Uterus (tissue), 4 donors: ENCODE data around the gene NEU4. TPM values are rescaled to one million over a fixed set of nuclear protein-coding genes. Genes with fewer than 3 reads are reported as not detected.

Experiments
- DNase-seq, 2 donors: peaks; one replicate each; pipeline ENCODE4 v3.0.0-alpha.2; 2019 to 2020
- H3K27ac ChIP-seq, 2 donors: fragments of 200-600 bp; sonication (generic); 1 replicate in 1 of 2; 2 replicates in 1 of 2; pipeline ENCODE4 v1.5.1; 2016 to 2018
- H3K27me3 ChIP-seq, 2 donors: fragments of 200-600 bp; sonication (generic); one replicate each; pipeline ENCODE4 v1.5.1; 2018 to 2019; ENCODE audit warnings: control low read depth in 1 of 2
- H3K36me3 ChIP-seq, 2 donors: fragments of 200-600 bp; sonication (generic); one replicate each; pipeline ENCODE4 v1.5.1; 2019; ENCODE audit warnings: control low read depth in 1 of 2
- H3K4me1 ChIP-seq, 2 donors: fragments of 200-600 bp; sonication (generic); one replicate each; pipeline ENCODE4 v1.5.1; 2018 to 2019; ENCODE audit warnings: control low read depth in 1 of 2
- H3K4me3 ChIP-seq, 2 donors: fragments of 200-600 bp; sonication (generic); 1 replicate in 1 of 2; 2 replicates in 1 of 2; pipeline ENCODE4 v1.5.1; 2018 to 2019; ENCODE audit warnings: mild to moderate bottlenecking in 1 of 2
- H3K9me3 ChIP-seq, 2 donors: fragments of 200-600 bp; sonication (generic); one replicate each; pipeline ENCODE4 v1.5.1; 2019; ENCODE audit warnings: control low read depth in 1 of 2
- CTCF ChIP-seq, 4 experiments: fragments of 200-600 bp in 2 of 4; fragments of 450-650 bp in 2 of 4; sonication (generic) in 2 of 4; IDR thresholded peaks; one replicate each; pipeline ENCODE4 v1.5.1; 2016 to 2019; ENCODE audit warnings: antibody characterized with exemption in 4 of 4, mild to moderate bottlenecking in 2 of 4, moderate library complexity in 1 of 4
- POLR2A ChIP-seq, 2 donors: fragments of 450-650 bp; IDR thresholded peaks; one replicate each; pipeline ENCODE4 v1.6.1; 2016; ENCODE audit warnings: antibody characterized with exemption in 2 of 2, mild to moderate bottlenecking in 1 of 2, moderate library complexity in 1 of 2
- intact Hi-C: fragments of 100-400 bp; cut with DNase I; formaldehyde crosslinking; loops from one replicate; pipeline ENCODE4 v1.15.1; 2023; ENCODE audit warnings: low total_unique reads
- total RNA-seq, 4 donors: library from RNA; depleted of rRNA in 3 of 4; stranded (reverse); fragments of >200 nt in 3 of 4; gene quantifications; one replicate each; pipeline versions ENCODE4 v1.1.0 to v1.2.4, GENCODE V29; 2014 to 2023
- donor health status: DM: yes; HTN: yes; CAD: no.

NEU4 gene
- total RNA-seq, 4 donors from 2014 or later, result 0.21 to 0.29 TPM; not detected in 2

GRCh38 chr2:241865957-241866789 is 57.2 kb downstream of the NEU4 start:
- Histone ChIP-seq H3K4me1 (peaks cover 0 to 6% of the 10 kb centered on the region in 2 donors), H3K27me3 (peaks cover 0 to 10% of the 10 kb centered on the region in 2 donors), H3K9me3 (no peaks in the 10 kb centered on the region), H3K36me3 (no peaks in the 10 kb centered on the region), H3K27ac (no peak overlapping the region), H3K4me3 (no peak overlapping the region)
- no peak for DNase-seq
- TF ChIP-seq CTCF (IDR thresholded peaks at IDR 0.05), result no peak
- TF ChIP-seq POLR2A (IDR thresholded peaks at IDR 0.05), result no peak
- intact Hi-C loops, result no loop called here

Other genes with a start within 250 kb of the NEU4 start
- gene THAP4, start 172.0 kb upstream of the NEU4 start, total RNA-seq, result 10 to 100 TPM; 21.2 to 42.7 (median 28.9) TPM
- gene ATG4B, start 171.5 kb upstream of the NEU4 start, total RNA-seq, result 10 to 100 TPM; 14.4 to 99.8 (median 56.7) TPM
- 10 to 100 TPM in 1 of 4 donors, 1 to 10 TPM in 2, under 1 TPM in 1; 0.59 to 17.8 (median 8.4) TPM for gene DTYMK, start 122.4 kb upstream of the NEU4 start, total RNA-seq
- 10 to 100 TPM in 3 of 4 donors, 1 to 10 TPM in 1; 6.8 to 50.0 (median 27.9) TPM for gene ING5, start 107.2 kb upstream of the NEU4 start, total RNA-seq
- gene D2HGDH, start 74.6 kb upstream of the NEU4 start, total RNA-seq, result 10 to 100 TPM in 2 of 4 donors, 1 to 10 TPM in 2; 5.3 to 54.4 (median 13.7) TPM
- under 1 TPM in 2 of 4 donors, not detected in 2; 0.21 to 0.29 TPM for gene GAL3ST2, start 32.4 kb upstream of the NEU4 start, total RNA-seq
- gene PDCD1, start 49.7 kb downstream of the NEU4 start, total RNA-seq, result under 1 TPM in 1 of 4 donors, not detected in 3; 0.21 TPM
- under 1 TPM in 1 of 4 donors, not detected in 3; 0.15 TPM for gene RTP5, start 60.5 kb downstream of the NEU4 start, total RNA-seq